ENCODE data around the gene AQP12B.
"Not testable (repeated sequence)": the region's sequence is repeated elsewhere in the genome, so short reads cannot be mapped to it uniquely, and the experiment has no call there.

The AQP12B gene

GRCh38 chr2:240701091-240701735, 18.5 kb upstream of the AQP12B start:
- no peak for DNase-seq (ENCODE audit: low spot score)

- DNase-seq (ENCODE audit: low spot score) = not testable (repeated sequence)
These were observed 17.9 kb upstream of the AQP12B start for GRCh38 chr2:240700616-240701015.

- not testable (repeated sequence) for DNase-seq (ENCODE audit: low spot score)
These were observed 17.1 kb upstream of the AQP12B start for GRCh38 chr2:240699835-240700234.

- not testable (repeated sequence) for DNase-seq (ENCODE audit: low spot score)
These were observed 16.3 kb upstream of the AQP12B start for GRCh38 chr2:240698852-240699561.

DNA sequence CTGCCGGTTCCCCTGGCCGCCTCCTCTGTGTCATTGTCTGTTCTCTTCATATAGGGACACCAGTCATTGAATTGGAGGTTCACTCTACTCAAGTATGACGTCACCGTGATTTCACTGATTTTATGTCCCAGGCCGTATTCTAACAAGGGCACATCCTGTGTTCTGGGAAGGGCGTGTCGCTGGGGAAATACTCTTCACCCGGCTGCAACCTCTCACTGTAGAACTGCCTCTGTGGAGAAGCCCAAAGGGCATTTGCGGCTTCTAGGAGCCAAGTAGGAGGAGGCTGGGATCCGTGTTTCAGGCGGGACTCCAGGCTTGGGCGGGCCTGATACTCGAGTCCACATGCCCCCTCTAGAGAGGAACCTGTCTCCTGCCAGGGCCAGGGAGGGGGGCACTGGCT, 13.8 kb upstream of the AQP12B start:
- DNase-seq (ENCODE audit: low spot score) = not testable (repeated sequence)

DNA sequence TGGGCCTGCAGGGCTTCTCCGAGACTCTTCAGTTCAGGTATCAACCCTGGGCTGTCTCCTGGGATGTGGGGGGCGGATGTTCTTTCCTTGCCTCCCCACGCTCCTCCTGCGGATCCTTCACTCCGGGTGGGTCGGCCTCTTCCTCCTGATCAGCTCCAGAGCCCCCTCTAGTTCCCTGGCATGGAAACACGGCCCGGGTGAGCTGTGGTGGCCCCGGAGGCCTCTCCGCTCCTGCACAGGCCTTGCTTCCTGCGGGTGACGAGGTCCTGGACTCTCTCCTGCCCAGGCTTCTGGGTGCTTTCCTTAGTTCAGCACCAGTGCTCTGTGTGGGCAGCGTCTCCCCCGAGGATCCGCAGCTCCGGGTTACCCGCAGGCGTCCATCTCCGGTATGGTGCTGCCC, 12.9 kb upstream of the AQP12B start:
- not testable (repeated sequence) for DNase-seq (ENCODE audit: low spot score)

GRCh38 chr2:240694304-240694703, 11.6 kb upstream of the AQP12B start:
- not testable (repeated sequence) for DNase-seq (ENCODE audit: low spot score)

GRCh38 chr2:240692583-240693561, 10.2 kb upstream of the AQP12B start:
- not testable (repeated sequence) for DNase-seq (ENCODE audit: low spot score)

DNA sequence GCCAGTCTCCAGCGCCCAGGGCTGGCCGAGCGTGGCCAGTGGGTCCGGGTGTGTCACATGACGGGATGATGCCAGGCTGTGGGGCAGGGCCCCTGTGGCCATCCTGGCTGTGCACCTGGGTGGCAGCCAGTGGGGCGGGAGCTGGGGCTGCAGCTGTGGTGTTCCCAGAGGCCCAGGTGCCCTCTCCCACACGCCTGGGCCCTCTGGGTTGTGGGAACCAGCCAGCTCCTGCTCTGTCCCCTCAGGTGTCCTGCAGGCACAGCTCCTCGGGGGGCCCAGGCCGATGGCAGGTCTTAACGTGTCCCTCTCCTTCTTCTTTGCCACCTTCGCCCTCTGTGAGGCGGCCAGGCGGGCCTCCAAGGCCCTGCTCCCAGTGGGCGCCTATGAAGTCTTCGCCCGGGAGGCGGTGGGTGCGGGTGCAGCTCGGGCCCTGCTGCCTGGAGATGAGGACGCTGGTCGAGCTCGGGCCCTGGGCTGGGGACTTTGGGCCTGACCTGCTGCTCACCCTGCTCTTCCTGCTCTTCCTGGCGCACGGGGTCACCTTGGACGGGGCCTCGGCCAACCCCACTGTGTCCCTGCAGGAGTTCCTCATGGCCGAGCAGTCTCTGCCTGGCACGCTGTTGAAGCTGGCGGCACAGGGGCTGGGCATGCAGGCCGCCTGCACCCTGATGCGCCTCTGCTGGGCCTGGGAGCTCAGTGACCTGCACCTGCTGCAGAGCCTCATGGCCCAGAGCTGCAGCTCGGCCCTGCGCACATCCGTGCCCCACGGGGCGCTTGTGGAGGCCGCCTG, 9.1 kb upstream of the AQP12B start, which contains the start of gene AQP12A:
TSS of gene AQP12A (plus strand) at position 236 of the 790 bp plus-strand sequence. CDS start at position 284, 48 bp downstream.
- not testable (repeated sequence) for DNase-seq (ENCODE audit: low spot score)

DNA sequence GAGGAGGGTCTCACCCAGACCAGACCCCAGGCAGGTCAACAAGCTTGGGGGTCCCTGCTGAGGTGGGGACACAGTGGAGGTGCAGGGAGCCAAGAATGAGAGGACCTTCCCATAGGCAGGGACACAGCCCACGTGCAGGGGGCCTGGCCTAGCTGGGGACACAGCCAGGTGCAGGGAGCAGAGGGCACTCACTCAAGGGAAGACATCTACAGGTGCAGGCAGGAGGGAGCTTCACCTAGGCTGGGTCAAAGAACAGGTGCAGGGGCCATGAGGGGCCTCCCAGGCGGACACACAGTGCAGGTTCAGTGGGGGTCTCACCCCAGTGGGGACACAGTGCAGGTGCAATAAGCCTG, 8.4 kb upstream of the AQP12B start:
- DNase-seq (ENCODE audit: low spot score) = not testable (repeated sequence)

- not testable (repeated sequence) for DNase-seq (ENCODE audit: low spot score)
These were observed 7.9 kb upstream of the AQP12B start for GRCh38 chr2:240690421-240691074.

- DNase-seq (ENCODE audit: low spot score) = no peak
These were observed 7.3 kb upstream of the AQP12B start for GRCh38 chr2:240689975-240690374.

GRCh38 chr2:240688553-240688919, 5.9 kb upstream of the AQP12B start:
- no peak for DNase-seq (ENCODE audit: low spot score)

GRCh38 chr2:240687741-240688552, 5.3 kb upstream of the AQP12B start:
- no peak for DNase-seq (ENCODE audit: low spot score)

DNA sequence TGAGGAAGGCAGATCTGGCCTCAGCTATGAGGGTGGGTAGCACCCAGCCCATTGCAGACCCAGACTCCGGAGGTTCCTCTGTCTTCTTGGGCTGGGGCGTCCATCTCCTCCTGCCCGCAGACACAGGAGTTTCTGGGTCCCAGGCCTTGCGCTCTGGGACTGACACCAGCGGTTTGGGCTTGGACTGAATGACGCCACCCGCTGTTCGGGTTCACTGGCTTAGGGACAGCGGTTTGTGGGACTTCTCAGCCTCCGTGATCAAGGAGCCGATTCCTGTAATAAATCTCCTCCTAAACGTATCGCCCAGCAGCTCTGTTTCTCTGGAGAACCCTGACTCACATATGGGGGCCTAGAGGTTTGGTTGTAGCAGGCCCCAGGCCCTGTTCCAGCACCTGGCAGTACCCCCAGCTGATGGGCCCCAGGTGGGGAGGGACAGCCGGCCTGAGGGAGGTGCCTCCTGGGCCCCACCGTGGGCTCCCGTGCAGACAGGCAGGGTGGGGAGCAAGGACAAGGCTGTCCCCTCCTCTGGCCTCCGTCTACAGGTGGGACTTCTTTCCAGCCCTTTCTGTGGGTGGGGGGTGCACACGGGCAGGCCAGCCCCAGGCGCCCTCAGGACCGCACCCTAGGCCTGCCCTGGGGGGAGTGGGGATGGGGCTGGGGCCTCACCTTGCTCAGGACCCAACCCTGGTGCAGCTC, 4.5 kb upstream of the AQP12B start:
- no peak for DNase-seq (ENCODE audit: low spot score)

- DNase-seq (ENCODE audit: low spot score) = no peak
These were observed 3.8 kb upstream of the AQP12B start for GRCh38 chr2:240686460-240686859.

DNA sequence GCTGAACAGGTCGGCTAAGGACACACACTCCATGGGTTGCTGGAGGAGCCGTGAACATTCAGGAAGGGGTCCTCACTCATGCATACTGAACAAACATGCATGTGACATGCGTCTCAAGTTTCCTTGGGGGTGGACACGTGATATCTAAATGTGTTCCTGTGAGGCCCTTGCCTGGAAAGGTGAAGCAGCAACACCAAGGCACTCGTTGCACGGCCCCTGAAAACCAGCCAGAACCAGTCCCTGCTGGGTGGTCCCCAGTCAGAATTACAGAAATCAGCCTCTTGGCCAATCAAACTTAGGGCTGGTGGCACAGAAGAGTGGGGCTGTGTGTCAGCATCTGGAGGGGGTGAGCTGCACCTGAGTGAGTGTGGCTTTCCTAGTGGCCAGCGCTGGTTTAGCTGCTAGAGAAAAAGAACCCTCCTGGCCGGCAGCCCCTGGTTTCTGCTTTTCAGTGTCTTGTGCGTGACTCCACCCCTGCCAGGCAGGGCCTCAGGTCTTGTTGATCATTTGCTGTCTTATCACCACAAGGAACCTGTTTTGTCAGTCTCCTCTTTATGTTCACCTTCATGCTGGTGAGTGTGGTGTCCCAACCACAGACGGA, 3.2 kb upstream of the AQP12B start:
- no peak for DNase-seq (ENCODE audit: low spot score)

- not testable (repeated sequence) for DNase-seq (ENCODE audit: low spot score)
These were observed 1.5 kb upstream of the AQP12B start for GRCh38 chr2:240683980-240684728.

Data from GM03348 (cell line).